ENCODE data around the gene RARA.

DNA sequence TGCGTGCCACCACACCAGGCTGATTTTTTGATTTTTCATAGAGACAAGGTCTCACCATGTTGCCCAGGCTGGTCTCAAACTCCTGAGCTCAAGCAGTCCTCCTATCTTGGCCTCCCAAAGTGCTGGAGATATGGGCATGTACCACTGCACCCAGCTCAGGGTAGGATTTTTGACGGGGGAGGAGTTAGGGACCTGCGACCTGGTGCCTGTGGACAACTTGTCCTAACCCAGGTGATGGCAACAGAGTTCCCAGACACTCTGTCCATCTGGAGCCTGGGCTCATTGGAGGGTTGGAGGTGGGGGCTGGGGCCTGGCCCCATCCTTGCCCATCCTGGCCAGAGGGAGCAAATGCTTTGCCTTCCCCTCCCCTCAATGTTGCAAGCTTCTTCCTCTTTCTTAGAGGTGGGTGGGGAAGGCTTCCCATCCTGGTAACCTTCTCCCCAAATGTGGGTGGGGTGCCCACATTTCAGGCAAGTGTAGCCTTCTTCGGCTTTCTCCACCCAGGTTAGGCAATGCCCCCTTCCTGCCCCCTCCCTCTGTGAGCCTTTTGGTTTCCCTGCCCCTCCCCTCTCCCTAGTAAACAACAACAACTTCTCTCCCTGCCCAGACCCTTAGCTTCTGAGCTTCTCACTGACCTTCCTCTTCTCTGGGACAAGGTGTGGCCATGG, 24.9 kb downstream of the RARA start:
- TF ChIP-seq TAF1 (IDR thresholded peaks at IDR 0.05; ENCODE audit: low read depth) (no peak), RAD21 (conservative IDR thresholded peaks at IDR 0.05) (no peak), EP300 (conservative IDR thresholded peaks at IDR 0.05; ENCODE audit: poor library complexity, severe bottlenecking) (no peak), MXI1 (conservative IDR thresholded peaks at IDR 0.05; ENCODE audit: poor library complexity, severe bottlenecking) (no peak)
- TF ChIP-seq, protein P1, sequence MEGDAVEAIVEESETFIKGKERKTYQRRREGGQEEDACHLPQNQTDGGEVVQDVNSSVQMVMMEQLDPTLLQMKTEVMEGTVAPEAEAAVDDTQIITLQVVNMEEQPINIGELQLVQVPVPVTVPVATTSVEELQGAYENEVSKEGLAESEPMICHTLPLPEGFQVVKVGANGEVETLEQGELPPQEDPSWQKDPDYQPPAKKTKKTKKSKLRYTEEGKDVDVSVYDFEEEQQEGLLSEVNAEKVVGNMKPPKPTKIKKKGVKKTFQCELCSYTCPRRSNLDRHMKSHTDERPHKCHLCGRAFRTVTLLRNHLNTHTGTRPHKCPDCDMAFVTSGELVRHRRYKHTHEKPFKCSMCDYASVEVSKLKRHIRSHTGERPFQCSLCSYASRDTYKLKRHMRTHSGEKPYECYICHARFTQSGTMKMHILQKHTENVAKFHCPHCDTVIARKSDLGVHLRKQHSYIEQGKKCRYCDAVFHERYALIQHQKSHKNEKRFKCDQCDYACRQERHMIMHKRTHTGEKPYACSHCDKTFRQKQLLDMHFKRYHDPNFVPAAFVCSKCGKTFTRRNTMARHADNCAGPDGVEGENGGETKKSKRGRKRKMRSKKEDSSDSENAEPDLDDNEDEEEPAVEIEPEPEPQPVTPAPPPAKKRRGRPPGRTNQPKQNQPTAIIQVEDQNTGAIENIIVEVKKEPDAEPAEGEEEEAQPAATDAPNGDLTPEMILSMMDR (IDR thresholded peaks at IDR 0.05; ENCODE audit: poor library complexity, severe bottlenecking): no peak
